ENCODE data around the gene LAIR2. TPM values are rescaled to one million over a fixed set of nuclear protein-coding genes. Genes with fewer than 3 reads are reported as not detected.

The LAIR2 gene
- total RNA-seq = not detected in 2 replicates

GRCh38 chr19:54502518-54503048, at the start of gene LAIR2:
LAIR2 (plus strand) TSS chr19:54502831; CDS start chr19:54502919, 88 bp downstream.

GRCh38 chr19:54463531-54464043, 39.0 kb upstream of the LAIR2 start, which contains the start of gene LENG9:
LENG9 (minus strand) TSS chr19:54463778; CDS start chr19:54463526, 252 bp downstream.

GRCh38 chr19:54473071-54473891, 29.4 kb upstream of the LAIR2 start, which contains the start of gene CDC42EP5:
CDC42EP5 (minus strand) TSS chr19:54473296; CDS start chr19:54465547, 7,749 bp downstream.

Other genes with a start within 250 kb of the LAIR2 start
- gene LILRB5, start 245.6 kb upstream of the LAIR2 start, total RNA-seq = not detected in 2 replicates
- not detected in 2 replicates for gene LILRB2, start 221.7 kb upstream of the LAIR2 start, total RNA-seq
- not detected in 2 replicates for gene LILRA5, start 189.7 kb upstream of the LAIR2 start, total RNA-seq
- gene LILRA4, start 163.7 kb upstream of the LAIR2 start, total RNA-seq = not detected in 2 replicates
- not detected in 2 replicates for gene LAIR1, start 137.9 kb upstream of the LAIR2 start, total RNA-seq
- gene TTYH1, start 87.4 kb upstream of the LAIR2 start, total RNA-seq = not detected in 2 replicates
- 38.1 and 46.1 TPM in 2 replicates for gene LENG8, start 53.6 kb upstream of the LAIR2 start, total RNA-seq
- 8.2 and 13.2 TPM in 2 replicates for gene LENG9, start 39.1 kb upstream of the LAIR2 start, total RNA-seq
- 3.8 and 15.2 TPM in 2 replicates for gene CDC42EP5, start 29.5 kb upstream of the LAIR2 start, total RNA-seq
- gene LILRA2, start 71.0 kb downstream of the LAIR2 start, total RNA-seq = not detected in 2 replicates
- gene LILRA1, start 90.8 kb downstream of the LAIR2 start, total RNA-seq = not detected in 2 replicates
- gene LILRB1, start 127.7 kb downstream of the LAIR2 start, total RNA-seq = not detected in 2 replicates
- gene LILRB4, start 160.2 kb downstream of the LAIR2 start, total RNA-seq = not detected in 2 replicates
- gene KIR3DL3, start 221.6 kb downstream of the LAIR2 start, total RNA-seq = not detected in 2 replicates
- gene KIR2DL3, start 235.7 kb downstream of the LAIR2 start, total RNA-seq = not detected in 2 replicates

Measured in uterine smooth muscle cell (primary cell).